HepG2 (cell line): ENCODE data around the gene DNALI1. TPM values are rescaled to one million over a fixed set of nuclear protein-coding genes. Genes with fewer than 3 reads are reported as not detected.
A peak's percentile ranks its signal among the peaks of the same experiment; 100 is the strongest.

ENCODE experiments used
- ATAC-seq: fragments of 200-7000 bp; cut with Tn5 transposase; 3 replicates; pipeline ENCODE4 v1.9.1; 2020; ENCODE audit warnings: mild to moderate bottlenecking, moderate library complexity
- BruUV-seq: library from RNA; stranded (reverse); fragments of 400-500 nt; replicated peaks from 2 replicates; lab custom pipeline; 2021; lab: Mats Ljungman, UMichigan
- CTCF ChIA-PET: fragments of 300-600 bp; formaldehyde crosslinking; extraction: SDS; loops from one replicate; lab custom pipeline; 2021; ENCODE audit warnings: low total read pairs, inconsistent platforms, low intra/inter-chr PET ratio; lab: Yijun Ruan, JAX
- POLR2A ChIA-PET: fragments of 350-600 bp; sonication (Branson Sonifier 250); formaldehyde crosslinking; loops from one replicate; lab custom pipeline; 2020; ENCODE audit warnings: antibody characterized with exemption, inconsistent platforms; lab: Yijun Ruan, JAX
- DNase-seq: peaks from one replicate; pipeline ENCODE4 v3.0.0-alpha.2; 2015; ENCODE audit warnings: low spot score
- FAIRE-seq: peaks from 3 replicates; lab custom pipeline; 2011; peaks lifted over from hg19 to GRCh38; lab: Jason Lieb, UNC
- H2AFZ ChIP-seq: one replicate; pipeline ENCODE4 v1.6.1; 2011; ENCODE audit warnings: low read length, inconsistent platforms
- H3K27ac ChIP-seq: fragments of 300-600 bp; 3 replicates; pipeline ENCODE4 v1.8.0; 2011; ENCODE audit warnings: mixed run types, mild to moderate bottlenecking, mixed read lengths, low read length, inconsistent platforms; ENCODE audit not compliant: insufficient read depth; ENCODE audit errors: extremely low read length
- H3K27me3 ChIP-seq, 2 experiments: fragments of 200-600 bp in 1 of 2; 2 replicates in 1 of 2; 3 replicates in 1 of 2; pipeline versions ENCODE4 v1.6.0 to v1.8.0; 2011; ENCODE audit warnings: low read length in 2 of 2, mild to moderate bottlenecking in 2 of 2, moderate library complexity in 2 of 2, inconsistent platforms in 1 of 2; ENCODE audit not compliant: insufficient read depth in 2 of 2, control insufficient read depth in 1 of 2
- H3K36me3 ChIP-seq, 2 experiments: fragments of 200-600 bp in 1 of 2; replicated peaks in 1 of 2; 2 replicates in 1 of 2; 3 replicates in 1 of 2; pipeline versions ENCODE4 v1.5.1 to v1.8.0; 2011; ENCODE audit warnings: low read length in 2 of 2, inconsistent platforms in 1 of 2; ENCODE audit not compliant: insufficient read depth in 2 of 2, control insufficient read depth in 1 of 2
- H3K4me1 ChIP-seq: 2 replicates; pipeline ENCODE4 v1.5.1; 2012; ENCODE audit warnings: low read length, inconsistent platforms; ENCODE audit not compliant: insufficient read depth
- H3K4me2 ChIP-seq: 2 replicates; pipeline ENCODE4 v1.6.0; 2011; ENCODE audit warnings: low read depth, low read length, inconsistent platforms
- H3K4me3 ChIP-seq, 3 experiments: fragments of 200-600 bp in 1 of 3; sonication (generic), shearing (Covaris generic) in 1 of 3; replicated peaks in 1 of 3; 2 replicates each; pipeline ENCODE4 v1.5.1; 2011 to 2016; ENCODE audit warnings: low read length in 3 of 3, inconsistent platforms in 2 of 3, low read depth in 2 of 3, mild to moderate bottlenecking in 2 of 3, control low read depth in 1 of 3, mixed read lengths in 1 of 3; ENCODE audit not compliant: insufficient read depth in 1 of 3
- H3K79me2 ChIP-seq: one replicate; pipeline ENCODE4 v1.6.1; 2011; ENCODE audit warnings: low read length, inconsistent platforms; ENCODE audit not compliant: insufficient read depth
- H3K9ac ChIP-seq: 2 replicates; pipeline ENCODE4 v1.6.0; 2011; ENCODE audit warnings: mild to moderate bottlenecking, low read depth, low read length, inconsistent platforms; ENCODE audit not compliant: insufficient read depth
- H3K9me3 ChIP-seq: 2 replicates; pipeline ENCODE4 v1.5.1; 2012; ENCODE audit warnings: mild to moderate bottlenecking, low read length
- H4K20me1 ChIP-seq: 2 replicates; pipeline ENCODE4 v1.6.0; 2011; ENCODE audit warnings: inconsistent platforms, mild to moderate bottlenecking, low read length, moderate library complexity; ENCODE audit not compliant: insufficient read depth
- BCL6 ChIP-seq: IDR thresholded peaks from 2 replicates; pipeline ENCODE4 v1.6.1; 2016; ENCODE audit warnings: missing genetic modification reagents, missing compliant biosample characterization
- CBFB ChIP-seq: sonication (generic); formaldehyde crosslinking; IDR thresholded peaks from 2 replicates; pipeline ENCODE4 v1.4.0; 2020; ENCODE audit warnings: missing genetic modification reagents
- CCDC6 ChIP-seq: sonication (generic); formaldehyde crosslinking; IDR thresholded peaks from 2 replicates; pipeline ENCODE4 v1.8.1; 2022; ENCODE audit warnings: mild to moderate bottlenecking, missing genetic modification reagents, moderate library complexity
- CEBPB ChIP-seq: IDR thresholded peaks from 2 replicates; pipeline ENCODE4 v1.6.1; 2011; ENCODE audit warnings: low read depth, low read length, improper control_type of control experiment, borderline replicate concordance
- CHD4 ChIP-seq: fragments of 200-600 bp; sonication (generic); IDR thresholded peaks from 2 replicates; pipeline ENCODE4 v1.7.0; 2017; ENCODE audit warnings: mild to moderate bottlenecking, low read length, borderline replicate concordance
- GTF2F1 ChIP-seq: fragments of 150-350 bp; IDR thresholded peaks from 2 replicates; pipeline ENCODE4 v1.6.1; 2014; ENCODE audit warnings: low read length
- HHEX ChIP-seq: IDR thresholded peaks from 2 replicates; pipeline ENCODE4 v1.6.1; 2016; ENCODE audit warnings: control low read depth
- HMGA1 ChIP-seq: sonication (generic); formaldehyde crosslinking; conservative IDR thresholded peaks from 2 replicates; pipeline ENCODE4 v1.4.0; 2020; ENCODE audit warnings: missing genetic modification reagents
- HNRNPL ChIP-seq: fragments of 200-400 bp; formaldehyde crosslinking; IDR thresholded peaks from 2 replicates; pipeline ENCODE4 v1.6.1; 2017; ENCODE audit warnings: mild to moderate bottlenecking, low read depth, low read length
- MIXL1 ChIP-seq: IDR thresholded peaks from 2 replicates; pipeline ENCODE4 v1.6.1; 2016
- ZFX ChIP-seq: sonication (generic); formaldehyde crosslinking; IDR thresholded peaks from 2 replicates; pipeline ENCODE4 v1.4.0; 2020; ENCODE audit warnings: mild to moderate bottlenecking, low read depth, missing genetic modification reagents, moderate library complexity
- ZKSCAN1 ChIP-seq: fragments of 150-350 bp; IDR thresholded peaks from 2 replicates; pipeline ENCODE4 v1.6.1; 2014; ENCODE audit warnings: low read length
- ZNF138 ChIP-seq: sonication (generic); formaldehyde crosslinking; IDR thresholded peaks from 2 replicates; pipeline ENCODE4 v1.5.0; 2020; ENCODE audit warnings: mild to moderate bottlenecking, low read depth, missing genetic modification reagents
- ZNF30 ChIP-seq: sonication (generic); formaldehyde crosslinking; IDR thresholded peaks from 2 replicates; pipeline ENCODE4 v1.5.0; 2020; ENCODE audit warnings: mild to moderate bottlenecking, missing genetic modification reagents
- ZNF317 ChIP-seq: sonication (generic); formaldehyde crosslinking; IDR thresholded peaks from 2 replicates; pipeline ENCODE4 v1.5.0; 2020; ENCODE audit warnings: mild to moderate bottlenecking, missing genetic modification reagents
- ZNF570 ChIP-seq: sonication (generic); formaldehyde crosslinking; IDR thresholded peaks from 2 replicates; pipeline ENCODE4 v1.4.0; 2020; ENCODE audit warnings: mild to moderate bottlenecking, missing genetic modification reagents, borderline replicate concordance
- ZNF572 ChIP-seq: sonication (generic); formaldehyde crosslinking; IDR thresholded peaks from 2 replicates; pipeline ENCODE4 v1.5.1; 2020; ENCODE audit warnings: mild to moderate bottlenecking, missing genetic modification reagents
- WGBS: methylation state at CpG from one replicate; pipeline ENCODE4 v1.1.6; 2017; ENCODE audit warnings: low lambda C conversion rate; 5-methylcytosine and 5-hydroxymethylcytosine counted together
- in situ Hi-C: cut with HindIII; loops from 2 replicates; pipeline ENCODE4 v1.10.0; 2017; ENCODE audit warnings: low pct_unique_long_range_greater_than_20kb; ENCODE audit not compliant: extremely low pct_ligation_motif_present
- intact Hi-C: fragments of 100-400 bp; cut with micrococcal nuclease; formaldehyde crosslinking; loops from one replicate; pipeline ENCODE4 v1.10.0; 2022; ENCODE audit not compliant: unreplicated experiment
- polyA plus RNA-seq, 8 experiments: library from polyadenylated mRNA; depleted of rRNA in 3 of 8; stranded (reverse) in 7 of 8; unstranded in 1 of 8; fragments of >200 nt; fragmentation: Illumina TruSeq in 4 of 8; extraction: Trizol in 4 of 8; gene quantifications; 2 replicates each; pipeline versions ENCODE4 v1.2.1 to v1.2.3, GENCODE V29; 2011 to 2016; ENCODE audit warnings: low read depth in 4 of 8, missing spikeins in 1 of 8, mixed read lengths in 1 of 8; ENCODE audit not compliant: insufficient read depth in 1 of 8
- total RNA-seq, 5 experiments: library from RNA; depleted of rRNA; stranded (reverse); fragments of >200 nt; fragmentation: Illumina TruSeq; extraction: Trizol; gene quantifications; 2 replicates each; pipeline ENCODE4 v1.2.3, GENCODE V29; 2016; ENCODE audit warnings: low read depth in 1 of 5
- TF ChIP-seq, protein P1 (sequence below): sonication (generic); formaldehyde crosslinking; IDR thresholded peaks from 2 replicates; pipeline ENCODE4 v1.4.0; 2020; ENCODE audit warnings: missing genetic modification reagents
- TF ChIP-seq, protein P2 (sequence below): IDR thresholded peaks from 2 replicates; pipeline ENCODE4 v1.6.1; 2016; ENCODE audit warnings: low read depth, borderline replicate concordance

Gene DNALI1
- total and polyA plus RNA-seq, 2 of the 13 experiments (the other 11 are each of a cell fraction or from before 2014, with no cell fraction given), result 0.42 to 0.70 TPM

DNA sequence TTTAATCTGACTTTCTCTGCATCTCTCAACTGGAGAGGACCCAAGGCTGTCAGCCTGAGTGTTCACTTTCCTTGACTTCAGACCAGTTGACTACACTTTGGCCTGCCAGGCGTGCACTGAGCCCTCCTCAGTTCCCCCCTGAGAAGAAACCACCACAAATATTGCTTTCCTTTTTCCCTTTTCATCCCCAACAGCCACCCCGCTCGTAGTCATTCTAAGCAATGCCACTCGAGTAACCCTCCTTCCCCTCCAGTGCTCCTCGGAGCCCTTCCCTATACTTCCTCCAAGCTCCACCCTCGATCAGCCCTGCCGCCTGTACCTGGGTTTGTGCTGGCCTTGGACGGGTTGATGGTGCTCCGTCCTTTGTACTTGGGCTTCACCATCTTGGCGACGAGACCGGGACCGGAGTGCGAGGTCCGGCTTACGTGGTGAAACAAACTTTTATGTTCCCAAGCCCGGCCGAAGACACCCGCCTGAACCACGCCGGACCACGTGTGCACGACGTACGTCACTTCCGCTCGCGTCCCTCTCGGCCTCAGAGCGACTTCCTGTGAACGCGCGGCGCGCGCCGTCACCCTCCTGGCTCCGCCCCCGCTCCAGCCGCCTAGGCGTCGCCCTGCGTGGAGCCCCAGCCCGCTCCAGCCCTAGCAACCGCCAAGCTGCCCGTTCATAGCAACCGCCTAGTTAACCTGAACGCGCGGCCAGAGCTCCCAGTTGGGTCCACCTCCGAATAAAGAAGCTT is 38.9 kb downstream of the DNALI1 start, which contains the start of gene GNL2:
Gene GNL2 (minus strand): TSS at position 498 of the 742 bp plus-strand sequence. CDS start 115 bp downstream, at position 383.
- whole genome bisulfite sequencing, result 1% methylated on average over 25 of the region's 51 CpGs
- ATAC-seq (peak; percentile 99), FAIRE-seq (peak; percentile 79), DNase-seq (peak; percentile 92)
- Histone ChIP-seq H3K4me1 (peaks cover 25% of the 10 kb centered on the region), H3K4me2 (peak within 1 kb of the TSS; percentile 85), H3K79me2 (peaks cover 32% of the 10 kb centered on the region), H3K36me3 (peaks cover 9 to 28% of the 10 kb centered on the region in 2 experiments; a peak in 4 of 5 replicates), H3K4me3 (peak within 1 kb of the TSS; percentile 71 to 90 (median 87)), H3K27ac (peak within 1 kb of the TSS; percentile 72), H3K9me3 (no peaks in the 10 kb centered on the region), H2AFZ (peak within 1 kb of the TSS; percentile 83), H3K27me3 (peaks cover 2 to 18% of the 10 kb centered on the region in 2 experiments; a peak in 2 of 5 replicates), H4K20me1 (peaks cover 5% of the 10 kb centered on the region; the same call in 1 of the 2 replicates), H3K9ac (peak within 1 kb of the TSS; percentile 96)
- in situ Hi-C loops, result no loop called here
- intact Hi-C loops, result no loop called here
- POLR2A ChIA-PET, result interaction anchor here (0.8 to 1.4 kb wide), 6 partner anchors 42 to 264 kb away, joined by 3 to 14 read pairs (median 5); partner anchors contain the start of genes C1orf122, CDCA8, MEAF6 and MTF1
- CTCF ChIA-PET, result no interaction called here
- BruUV-seq, result no TSS peak
- no peak for TF ChIP-seq ZNF570 (CRISPR knock-in tag)
- peak; percentile 78; the same call in 1 of the 2 replicates for TF ChIP-seq ZNF138 (CRISPR knock-in tag)
- TF ChIP-seq CEBPB, result no peak
- TF ChIP-seq ZNF317, result no peak; the same call in 1 of the 2 replicates
- TF ChIP-seq CCDC6 (CRISPR knock-in tag), result no peak; the same call in 1 of the 2 replicates
- 0 out of 2 replicates have a peak, but pooled peaks have one; percentile 55 for TF ChIP-seq CBFB (CRISPR knock-in tag)
- TF ChIP-seq ZNF30 (CRISPR knock-in tag), result no peak
- no peak for TF ChIP-seq GTF2F1
- TF ChIP-seq, protein P1, sequence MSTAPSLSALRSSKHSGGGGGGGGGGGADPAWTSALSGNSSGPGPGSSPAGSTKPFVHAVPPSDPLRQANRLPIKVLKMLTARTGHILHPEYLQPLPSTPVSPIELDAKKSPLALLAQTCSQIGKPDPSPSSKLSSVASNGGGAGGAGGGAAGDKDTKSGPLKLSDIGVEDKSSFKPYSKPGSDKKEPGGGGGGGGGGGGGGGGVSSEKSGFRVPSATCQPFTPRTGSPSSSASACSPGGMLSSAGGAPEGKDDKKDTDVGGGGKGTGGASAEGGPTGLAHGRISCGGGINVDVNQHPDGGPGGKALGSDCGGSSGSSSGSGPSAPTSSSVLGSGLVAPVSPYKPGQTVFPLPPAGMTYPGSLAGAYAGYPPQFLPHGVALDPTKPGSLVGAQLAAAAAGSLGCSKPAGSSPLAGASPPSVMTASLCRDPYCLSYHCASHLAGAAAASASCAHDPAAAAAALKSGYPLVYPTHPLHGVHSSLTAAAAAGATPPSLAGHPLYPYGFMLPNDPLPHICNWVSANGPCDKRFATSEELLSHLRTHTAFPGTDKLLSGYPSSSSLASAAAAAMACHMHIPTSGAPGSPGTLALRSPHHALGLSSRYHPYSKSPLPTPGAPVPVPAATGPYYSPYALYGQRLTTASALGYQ (CRISPR knock-in tag), result no peak
- no peak for TF ChIP-seq ZKSCAN1
- TF ChIP-seq MIXL1 (CRISPR knock-in tag), result 0 out of 2 replicates have a peak, but pooled peaks have one; percentile 19
- TF ChIP-seq HMGA1 (CRISPR knock-in tag), result no peak
- TF ChIP-seq HHEX, result 0 out of 2 replicates have a peak, but pooled peaks have one; percentile 25
- peak; percentile 71 for TF ChIP-seq ZFX (CRISPR knock-in tag)
- no peak for TF ChIP-seq HNRNPL
- TF ChIP-seq, protein P2, sequence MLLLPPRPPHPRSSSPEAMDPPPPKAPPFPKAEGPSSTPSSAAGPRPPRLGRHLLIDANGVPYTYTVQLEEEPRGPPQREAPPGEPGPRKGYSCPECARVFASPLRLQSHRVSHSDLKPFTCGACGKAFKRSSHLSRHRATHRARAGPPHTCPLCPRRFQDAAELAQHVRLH, result no peak
- TF ChIP-seq CHD4, result no peak
- peak; percentile 94 for TF ChIP-seq ZNF572 (CRISPR knock-in tag)
- no peak for TF ChIP-seq BCL6 (CRISPR knock-in tag)
